WTC11 (cell line): ENCODE measurements around the gene TNFRSF4. TPM values are rescaled to one million over a fixed set of nuclear protein-coding genes. Genes with fewer than 3 reads are reported as not detected.

Experiments used
- ATAC-seq: fragments of 200-7000 bp; cut with Tn5 transposase; 2 replicates; pipeline ENCODE4 v1.10.0; 2021; ENCODE audit warnings: mild to moderate bottlenecking, moderate library complexity
- CTCF ChIA-PET: fragments of 300-600 bp; sonication (Branson Sonifier 250); formaldehyde crosslinking; loops from one replicate; lab custom pipeline; 2021; ENCODE audit warnings: antibody characterized with exemption; lab: Charles Lee
- POLR2A ChIA-PET: fragments of 350-600 bp; sonication (Branson Sonifier 250); formaldehyde crosslinking; loops from one replicate; lab custom pipeline; 2021; ENCODE audit warnings: antibody characterized with exemption; lab: Charles Lee
- DNase-seq: peaks from one replicate; pipeline ENCODE4 v3.0.0; 2021; ENCODE audit warnings: low spot score
- H3K27ac Mint-ChIP-seq: 2 replicates; pipeline ENCODE4 v1.8.0; 2021; ENCODE audit warnings: mixed read lengths
- H3K27me3 Mint-ChIP-seq: 2 replicates; pipeline ENCODE4 v1.8.0; 2021; ENCODE audit warnings: low read depth, mild to moderate bottlenecking, moderate library complexity, mixed read lengths
- H3K36me3 Mint-ChIP-seq: 2 replicates; pipeline ENCODE4 v1.8.0; 2021; ENCODE audit warnings: mixed read lengths
- H3K4me1 Mint-ChIP-seq: 2 replicates; pipeline ENCODE4 v1.8.0; 2022; ENCODE audit warnings: mixed read lengths
- H3K4me3 Mint-ChIP-seq: 2 replicates; pipeline ENCODE4 v1.8.0; 2021; ENCODE audit warnings: mild to moderate bottlenecking, moderate library complexity, mixed read lengths
- H3K9me3 Mint-ChIP-seq: 2 replicates; pipeline ENCODE4 v1.8.0; 2021; ENCODE audit warnings: mixed read lengths
- AR ChIP-seq: fragments of 250-450 bp; sonication (Bioruptor Pico); IDR thresholded peaks from 2 replicates; pipeline ENCODE4 v1.9.0; 2021; ENCODE audit warnings: mild to moderate bottlenecking
- ARID4B ChIP-seq: sonication (generic); formaldehyde crosslinking; IDR thresholded peaks from 2 replicates; pipeline ENCODE4 v1.8.0; 2023; ENCODE audit warnings: missing genetic modification reagents, mild to moderate bottlenecking, borderline replicate concordance
- CREB1 ChIP-seq: sonication (generic); formaldehyde crosslinking; IDR thresholded peaks from 2 replicates; pipeline ENCODE4 v1.8.0; 2023; ENCODE audit warnings: mild to moderate bottlenecking, missing genetic modification reagents
- CREM ChIP-seq: sonication (generic); formaldehyde crosslinking; IDR thresholded peaks from 2 replicates; pipeline ENCODE4 v1.8.1; 2022; ENCODE audit warnings: mild to moderate bottlenecking, missing genetic modification reagents, moderate library complexity
- CTCF ChIP-seq: fragments of 200-600 bp; IDR thresholded peaks from 2 replicates; pipeline ENCODE4 v1.8.0; 2022; ENCODE audit warnings: antibody characterized with exemption
- ERG ChIP-seq: fragments of 250-450 bp; sonication (Bioruptor Pico); IDR thresholded peaks from 2 replicates; pipeline ENCODE4 v1.8.0; 2021; ENCODE audit warnings: mild to moderate bottlenecking
- GABPB1 ChIP-seq: sonication (generic); formaldehyde crosslinking; IDR thresholded peaks from 2 replicates; pipeline ENCODE4 v1.8.1; 2023; ENCODE audit warnings: mild to moderate bottlenecking, missing genetic modification reagents
- MXD4 ChIP-seq: fragments of 250-450 bp; sonication (Bioruptor Pico); IDR thresholded peaks from 2 replicates; pipeline ENCODE4 v1.8.0; 2021; ENCODE audit warnings: mild to moderate bottlenecking, moderate library complexity, borderline replicate concordance
- MYBL2 ChIP-seq: sonication (generic); formaldehyde crosslinking; IDR thresholded peaks from 2 replicates; pipeline ENCODE4 v1.8.1; 2023; ENCODE audit warnings: mild to moderate bottlenecking, moderate library complexity, missing genetic modification reagents
- NFYB ChIP-seq: sonication (generic); formaldehyde crosslinking; conservative IDR thresholded peaks from 2 replicates; pipeline ENCODE4 v1.8.0; 2022; ENCODE audit warnings: low read depth, missing genetic modification reagents
- OVOL2 ChIP-seq: fragments of 250-450 bp; sonication (Bioruptor Pico); IDR thresholded peaks from 2 replicates; pipeline ENCODE4 v1.9.0; 2021; ENCODE audit warnings: mild to moderate bottlenecking, borderline replicate concordance
- RELA ChIP-seq: sonication (generic); formaldehyde crosslinking; IDR thresholded peaks from 2 replicates; pipeline ENCODE4 v1.8.1; 2022; ENCODE audit warnings: missing genetic modification reagents, mild to moderate bottlenecking, borderline replicate concordance
- RORB ChIP-seq: fragments of 250-450 bp; sonication (Bioruptor Pico); IDR thresholded peaks from 2 replicates; pipeline ENCODE4 v1.9.0; 2021; ENCODE audit warnings: mild to moderate bottlenecking
- STAT6 ChIP-seq: sonication (generic); formaldehyde crosslinking; conservative IDR thresholded peaks from 2 replicates; pipeline ENCODE4 v1.8.1; 2023; ENCODE audit warnings: mild to moderate bottlenecking, low read depth, missing genetic modification reagents, moderate library complexity
- TCF7 ChIP-seq: sonication (generic); formaldehyde crosslinking; IDR thresholded peaks from 2 replicates; pipeline ENCODE4 v1.8.0; 2022; ENCODE audit warnings: mild to moderate bottlenecking, low read depth, missing genetic modification reagents, moderate library complexity
- TP53 ChIP-seq: sonication (generic); formaldehyde crosslinking; IDR thresholded peaks from 2 replicates; pipeline ENCODE4 v1.8.1; 2023; ENCODE audit warnings: mild to moderate bottlenecking, missing genetic modification reagents
- ZNF121 ChIP-seq: sonication (generic); formaldehyde crosslinking; IDR thresholded peaks from 2 replicates; pipeline ENCODE4 v1.8.0; 2023; ENCODE audit warnings: missing genetic modification reagents
- ZNF396 ChIP-seq: fragments of 250-450 bp; sonication (Bioruptor Pico); IDR thresholded peaks from 2 replicates; pipeline ENCODE4 v1.8.0; 2021; ENCODE audit warnings: mild to moderate bottlenecking, moderate library complexity, borderline replicate concordance
- ZNF416 ChIP-seq: fragments of 250-450 bp; sonication (Bioruptor Pico); IDR thresholded peaks from 2 replicates; pipeline ENCODE4 v1.9.0; 2021; ENCODE audit warnings: mild to moderate bottlenecking, inconsistent platforms
- ZNF423 ChIP-seq: fragments of 250-450 bp; sonication (Bioruptor Pico); IDR thresholded peaks from 2 replicates; pipeline ENCODE4 v2.1.2; 2022; ENCODE audit warnings: mild to moderate bottlenecking, moderate library complexity
- total RNA-seq: library from RNA; stranded (reverse); gene quantifications from 3 replicates; pipeline ENCODE4 v1.2.3, GENCODE V29; 2021
- TF ChIP-seq, protein P1 (sequence below): fragments of 250-450 bp; sonication (Bioruptor Pico); IDR thresholded peaks from 2 replicates; pipeline ENCODE4 v1.9.0; 2021; ENCODE audit warnings: mild to moderate bottlenecking
- TF ChIP-seq, protein P2 (sequence below): sonication (generic); formaldehyde crosslinking; IDR thresholded peaks from 2 replicates; pipeline ENCODE4 v1.8.1; 2023; ENCODE audit warnings: mild to moderate bottlenecking, missing genetic modification reagents

The TNFRSF4 gene
- total RNA-seq, 1 experiment from 2014 or later: 0.33 TPM

GRCh38 chr1:1232208-1232795, 18.3 kb upstream of the TNFRSF4 start, which contains the start of gene B3GALT6:
Gene B3GALT6, plus strand, starts transcription at chr1:1232237. Its CDS starts 42 bp downstream, at chr1:1232279.
- POLR2A ChIA-PET: no interaction called here
- TF ChIP-seq CTCF (no peak), ZNF121 (0 out of 2 replicates have a peak, but pooled peaks have one; percentile 61), RORB (CRISPR knock-in tag) (no peak), ZNF396 (no peak), TP53 (CRISPR knock-in tag) (peak; percentile 95; the same call in 1 of the 2 replicates), ZNF423 (CRISPR knock-in tag) (no peak), GABPB1 (CRISPR knock-in tag) (no peak), ZNF416 (CRISPR knock-in tag) (no peak), OVOL2 (CRISPR knock-in tag) (no peak), ERG (no peak), MYBL2 (CRISPR knock-in tag) (peak; percentile 81; the same call in 1 of the 2 replicates), TCF7 (CRISPR knock-in tag) (peak; percentile 98), ARID4B (peak; percentile 93; the same call in 1 of the 2 replicates), AR (CRISPR knock-in tag) (no peak), MXD4 (no peak), RELA (CRISPR knock-in tag) (0 out of 2 replicates have a peak, but pooled peaks have one; percentile 22), CREM (CRISPR knock-in tag) (peak; percentile 83; the same call in 1 of the 2 replicates), CREB1 (CRISPR knock-in tag) (no peak), NFYB (CRISPR knock-in tag) (peak; percentile 56), STAT6 (CRISPR knock-in tag) (no peak)
- TF ChIP-seq, protein P1, sequence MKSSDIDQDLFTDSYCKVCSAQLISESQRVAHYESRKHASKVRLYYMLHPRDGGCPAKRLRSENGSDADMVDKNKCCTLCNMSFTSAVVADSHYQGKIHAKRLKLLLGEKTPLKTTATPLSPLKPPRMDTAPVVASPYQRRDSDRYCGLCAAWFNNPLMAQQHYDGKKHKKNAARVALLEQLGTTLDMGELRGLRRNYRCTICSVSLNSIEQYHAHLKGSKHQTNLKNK (CRISPR knock-in tag): no peak
- TF ChIP-seq, protein P2, sequence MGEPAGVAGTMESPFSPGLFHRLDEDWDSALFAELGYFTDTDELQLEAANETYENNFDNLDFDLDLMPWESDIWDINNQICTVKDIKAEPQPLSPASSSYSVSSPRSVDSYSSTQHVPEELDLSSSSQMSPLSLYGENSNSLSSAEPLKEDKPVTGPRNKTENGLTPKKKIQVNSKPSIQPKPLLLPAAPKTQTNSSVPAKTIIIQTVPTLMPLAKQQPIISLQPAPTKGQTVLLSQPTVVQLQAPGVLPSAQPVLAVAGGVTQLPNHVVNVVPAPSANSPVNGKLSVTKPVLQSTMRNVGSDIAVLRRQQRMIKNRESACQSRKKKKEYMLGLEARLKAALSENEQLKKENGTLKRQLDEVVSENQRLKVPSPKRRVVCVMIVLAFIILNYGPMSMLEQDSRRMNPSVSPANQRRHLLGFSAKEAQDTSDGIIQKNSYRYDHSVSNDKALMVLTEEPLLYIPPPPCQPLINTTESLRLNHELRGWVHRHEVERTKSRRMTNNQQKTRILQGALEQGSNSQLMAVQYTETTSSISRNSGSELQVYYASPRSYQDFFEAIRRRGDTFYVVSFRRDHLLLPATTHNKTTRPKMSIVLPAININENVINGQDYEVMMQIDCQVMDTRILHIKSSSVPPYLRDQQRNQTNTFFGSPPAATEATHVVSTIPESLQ (CRISPR knock-in tag): no peak

More at GRCh38 chr1:1232208-1232795, 18.3 kb upstream of the TNFRSF4 start, which contains the start of gene B3GALT6:
- ATAC-seq (no peak), DNase-seq (no peak)
- CTCF ChIA-PET: interaction anchor here (2.0 to 2.3 kb wide), 2 partner anchors 59 to 110 kb away, joined by 9 to 19 read pairs; no protein-coding TSS in a partner anchor
- Mint-ChIP-seq H3K4me1 (peaks cover 10% of the 10 kb centered on the region), H3K27me3 (no peaks in the 10 kb centered on the region), H3K27ac (peak within 1 kb of the TSS; percentile 81), H3K36me3 (peaks cover 10% of the 10 kb centered on the region), H3K9me3 (peaks cover 3% of the 10 kb centered on the region; the same call in 1 of the 2 replicates), H3K4me3 (peak within 1 kb of the TSS; percentile 90)
